HepG2 (cell line): ENCODE measurements around the gene C1orf198. TPM values are rescaled to one million over a fixed set of nuclear protein-coding genes. Genes with fewer than 3 reads are reported as not detected.

Source experiments
- ATF7-NPFF ChIP-seq: sonication (generic); formaldehyde crosslinking; IDR thresholded peaks from 2 replicates; pipeline ENCODE4 v1.8.1; 2023; ENCODE audit warnings: mild to moderate bottlenecking, low read depth, missing genetic modification reagents, moderate library complexity
- FOXM1 ChIP-seq: sonication (generic); formaldehyde crosslinking; IDR thresholded peaks from 2 replicates; pipeline ENCODE4 v1.5.0; 2020; ENCODE audit warnings: missing genetic modification reagents
- MTERF4 ChIP-seq: sonication (generic); formaldehyde crosslinking; IDR thresholded peaks from 2 replicates; pipeline ENCODE4 v1.8.0; 2023; ENCODE audit warnings: mild to moderate bottlenecking, missing genetic modification reagents
- MYNN ChIP-seq: sonication (generic); formaldehyde crosslinking; IDR thresholded peaks from 2 replicates; pipeline ENCODE4 v1.4.0; 2020; ENCODE audit warnings: mild to moderate bottlenecking, low read depth, missing genetic modification reagents
- PAWR ChIP-seq: sonication (generic); formaldehyde crosslinking; IDR thresholded peaks from 2 replicates; pipeline ENCODE4 v1.4.0; 2020; ENCODE audit warnings: missing genetic modification reagents, mild to moderate bottlenecking, borderline replicate concordance
- PAX8 ChIP-seq: sonication (generic); formaldehyde crosslinking; IDR thresholded peaks from 2 replicates; pipeline ENCODE4 v1.8.0; 2022; ENCODE audit warnings: mild to moderate bottlenecking, missing genetic modification reagents, borderline replicate concordance
- ZBTB10 ChIP-seq: sonication (generic); formaldehyde crosslinking; IDR thresholded peaks from 2 replicates; pipeline ENCODE4 v1.4.0; 2020; ENCODE audit warnings: missing genetic modification reagents, borderline replicate concordance
- ZBTB42 ChIP-seq: sonication (generic); formaldehyde crosslinking; IDR thresholded peaks from 2 replicates; pipeline ENCODE4 v1.5.0; 2020; ENCODE audit warnings: mild to moderate bottlenecking, missing genetic modification reagents
- ZFP1 ChIP-seq: IDR thresholded peaks from 2 replicates; pipeline ENCODE4 v1.6.1; 2016
- ZFP62 ChIP-seq: sonication (generic); formaldehyde crosslinking; IDR thresholded peaks from 2 replicates; pipeline ENCODE4 v1.4.0; 2020; ENCODE audit warnings: missing genetic modification reagents
- ZNF121 ChIP-seq: sonication (generic); formaldehyde crosslinking; IDR thresholded peaks from 2 replicates; pipeline ENCODE4 v1.5.0; 2020; ENCODE audit warnings: mild to moderate bottlenecking, missing genetic modification reagents
- ZNF383 ChIP-seq: sonication (generic); formaldehyde crosslinking; IDR thresholded peaks from 2 replicates; pipeline ENCODE4 v1.4.0; 2020; ENCODE audit warnings: missing genetic modification reagents, mild to moderate bottlenecking, borderline replicate concordance
- ZNF468 ChIP-seq: sonication (generic); formaldehyde crosslinking; IDR thresholded peaks from 2 replicates; pipeline ENCODE4 v1.8.0; 2022; ENCODE audit warnings: mild to moderate bottlenecking, moderate library complexity, missing genetic modification reagents
- ZNF577 ChIP-seq: sonication (generic); formaldehyde crosslinking; IDR thresholded peaks from 2 replicates; pipeline ENCODE4 v1.4.0; 2020; ENCODE audit warnings: mild to moderate bottlenecking, low read depth, missing genetic modification reagents, borderline replicate concordance
- ZNF775 ChIP-seq: sonication (generic); formaldehyde crosslinking; IDR thresholded peaks from 2 replicates; pipeline ENCODE4 v1.4.0; 2020; ENCODE audit warnings: missing genetic modification reagents, mild to moderate bottlenecking, moderate library complexity, borderline replicate concordance
- polyA plus RNA-seq, 8 experiments: library from polyadenylated mRNA; depleted of rRNA in 3 of 8; stranded (reverse) in 7 of 8; unstranded in 1 of 8; fragments of >200 nt; fragmentation: Illumina TruSeq in 4 of 8; extraction: Trizol in 4 of 8; gene quantifications; 2 replicates each; pipeline versions ENCODE4 v1.2.1 to v1.2.3, GENCODE V29; 2011 to 2016; ENCODE audit warnings: low read depth in 4 of 8, missing spikeins in 1 of 8, mixed read lengths in 1 of 8; ENCODE audit not compliant: insufficient read depth in 1 of 8
- total RNA-seq, 5 experiments: library from RNA; depleted of rRNA; stranded (reverse); fragments of >200 nt; fragmentation: Illumina TruSeq; extraction: Trizol; gene quantifications; 2 replicates each; pipeline ENCODE4 v1.2.3, GENCODE V29; 2016; ENCODE audit warnings: low read depth in 1 of 5

The C1orf198 gene
- total and polyA plus RNA-seq, 2 of the 13 experiments (the other 11 are each of a cell fraction or from before 2014, with no cell fraction given), result 12.7 to 13.4 TPM

GRCh38 chr1:230793463-230793745, 74.9 kb downstream of the C1orf198 start (continued):
- TF ChIP-seq FOXM1 (CRISPR knock-in tag), result no peak
- no peak for TF ChIP-seq ZBTB10 (CRISPR knock-in tag)
- TF ChIP-seq ZNF468 (CRISPR knock-in tag), result no peak
- no peak for TF ChIP-seq ZFP62
- TF ChIP-seq ATF7-NPFF (CRISPR knock-in tag), result no peak
- TF ChIP-seq MYNN, result no peak
- no peak for TF ChIP-seq PAWR (CRISPR knock-in tag)
- no peak for TF ChIP-seq ZNF775 (CRISPR knock-in tag)
- TF ChIP-seq MTERF4 (CRISPR knock-in tag), result no peak
- TF ChIP-seq ZNF121 (CRISPR knock-in tag), result no peak
- TF ChIP-seq ZNF383 (CRISPR knock-in tag), result no peak
- TF ChIP-seq ZFP1 (CRISPR knock-in tag), result no peak
- TF ChIP-seq ZNF577 (CRISPR knock-in tag), result no peak
- no peak for TF ChIP-seq ZBTB42 (CRISPR knock-in tag)
- no peak for TF ChIP-seq PAX8 (CRISPR knock-in tag)
